Peyer's patch (tissue), 4 donors: ENCODE results near the gene NCOA3.

Source experiments
- CTCF ChIP-seq, 6 experiments: fragments of 450-650 bp in 4 of 6; fragments of 200-600 bp in 2 of 6; sonication (generic) in 1 of 6; IDR thresholded peaks; one replicate each; pipeline ENCODE4 v1.5.1; 2017 to 2019; ENCODE audit warnings: antibody characterized with exemption in 6 of 6, mild to moderate bottlenecking in 3 of 6, moderate library complexity in 1 of 6
- POLR2A ChIP-seq, 2 donors: fragments of 450-650 bp; IDR thresholded peaks; one replicate each; pipeline ENCODE4 v1.5.1; 2017; ENCODE audit warnings: antibody characterized with exemption in 2 of 2, mild to moderate bottlenecking in 2 of 2, moderate library complexity in 2 of 2

- no peak for TF ChIP-seq CTCF (IDR thresholded peaks at IDR 0.05)
- TF ChIP-seq POLR2A (IDR thresholded peaks at IDR 0.05) = no peak
Observed at GRCh38 chr20:47669927-47670890, 168.5 kb downstream of the NCOA3 start.
